CD8-positive, alpha-beta memory T cell (primary cell): Measurements from ENCODE around the gene SEC22A. TPM values are rescaled to one million over a fixed set of nuclear protein-coding genes. Genes with fewer than 3 reads are reported as not detected.

Experiments
- CTCF ChIA-PET: fragments of 350-600 bp; sonication (Branson Sonifier 250); formaldehyde crosslinking; loops from one replicate; lab custom pipeline; 2021; ENCODE audit warnings: antibody characterized with exemption; lab: Charles Lee
- POLR2A ChIA-PET: fragments of 350-600 bp; sonication (Branson Sonifier 250); formaldehyde crosslinking; loops from one replicate; lab custom pipeline; 2021; ENCODE audit warnings: antibody characterized with exemption; lab: Charles Lee
- DNase-seq, 5 donors: peaks; one replicate each; pipeline versions ENCODE4 v3.0.0 to v3.0.0-alpha.2; 2020 to 2022; ENCODE audit warnings: mixed read lengths in 1 of 5
- H3K27ac ChIP-seq: one replicate; pipeline ENCODE4 v1.7.0; 2013; ENCODE audit warnings: low read depth, mild to moderate bottlenecking, low read length, moderate library complexity
- H3K27me3 ChIP-seq: 2 replicates; pipeline ENCODE4 v1.7.0; 2013; ENCODE audit warnings: low read length, mild to moderate bottlenecking; ENCODE audit not compliant: insufficient read depth, poor library complexity, severe bottlenecking
- H3K36me3 ChIP-seq: 2 replicates; pipeline ENCODE4 v1.7.0; 2013; ENCODE audit warnings: mild to moderate bottlenecking, low read length, moderate library complexity; ENCODE audit not compliant: insufficient read depth
- H3K4me1 ChIP-seq: 2 replicates; pipeline ENCODE4 v1.7.0; 2013; ENCODE audit warnings: mild to moderate bottlenecking, low read length, moderate library complexity; ENCODE audit not compliant: insufficient read depth
- H3K4me3 ChIP-seq: 2 replicates; pipeline ENCODE4 v1.7.0; 2013; ENCODE audit warnings: mild to moderate bottlenecking, low read length
- H3K9me3 ChIP-seq: 2 replicates; pipeline ENCODE4 v1.7.0; 2013; ENCODE audit warnings: mild to moderate bottlenecking, low read length
- H3K27ac Mint-ChIP-seq, 8 donors: one replicate each; pipeline ENCODE4 v1.8.0; 2020 to 2021; ENCODE audit warnings: mixed read lengths in 8 of 8, mild to moderate bottlenecking in 6 of 8, inconsistent platforms in 3 of 8, moderate library complexity in 3 of 8
- H3K27me3 Mint-ChIP-seq, 2 donors: one replicate each; pipeline ENCODE4 v1.8.0; 2020 to 2021; ENCODE audit warnings: mixed read lengths in 2 of 2, mild to moderate bottlenecking in 1 of 2, moderate library complexity in 1 of 2
- H3K36me3 Mint-ChIP-seq, 3 donors: one replicate each; pipeline ENCODE4 v1.8.0; 2020 to 2021; ENCODE audit warnings: mixed read lengths in 3 of 3, inconsistent platforms in 1 of 3, mild to moderate bottlenecking in 1 of 3
- H3K4me1 Mint-ChIP-seq, 3 donors: one replicate each; pipeline ENCODE4 v1.8.0; 2020 to 2021; ENCODE audit warnings: mixed read lengths in 3 of 3, inconsistent platforms in 1 of 3, mild to moderate bottlenecking in 1 of 3
- H3K4me3 Mint-ChIP-seq, 7 donors: one replicate each; pipeline ENCODE4 v1.8.0; 2020 to 2021; ENCODE audit warnings: mixed read lengths in 7 of 7, mild to moderate bottlenecking in 6 of 7, moderate library complexity in 4 of 7, inconsistent platforms in 2 of 7
- H3K9me3 Mint-ChIP-seq, 5 donors: one replicate each; pipeline ENCODE4 v1.8.0; 2020 to 2022; ENCODE audit warnings: mixed read lengths in 5 of 5, mild to moderate bottlenecking in 3 of 5, moderate library complexity in 2 of 5, inconsistent platforms in 1 of 5
- polyA plus RNA-seq: library from polyadenylated mRNA; unstranded; fragments of 300-500 nt; fragmentation: Illumina TruSeq; gene quantifications from one replicate; pipeline ENCODE4 v1.2.3, GENCODE V29; 2021
- total RNA-seq, 2 experiments: library from RNA; stranded (reverse); gene quantifications; one replicate each; pipeline ENCODE4 v1.2.3, GENCODE V29; 2021

SEC22A gene
- total and polyA plus RNA-seq, 3 experiments from 2014 or later: 12.7 to 21.6 (median 19.3) TPM

GRCh38 chr3:123271466-123272159 lies 69.9 kb downstream of the SEC22A start:
- Histone ChIP-seq H3K4me1 (no peaks in the 10 kb centered on the region), H3K9me3 (no peaks in the 10 kb centered on the region), H3K4me3 (no peak overlapping the region), H3K27ac (no peak overlapping the region), H3K27me3 (no peaks in the 10 kb centered on the region), H3K36me3 (no peaks in the 10 kb centered on the region)
- CTCF ChIA-PET: no interaction called here
- H3K36me3 Mint-ChIP-seq: peaks cover 4 to 47% (median 21%) of the 10 kb centered on the region in 3 donors
- H3K4me1 Mint-ChIP-seq: no peaks in the 10 kb centered on the region
- DNase-seq: no peak
- no peak overlapping the region for H3K4me3 Mint-ChIP-seq
- no peaks in the 10 kb centered on the region for H3K9me3 Mint-ChIP-seq
- peak overlapping the region in 1 of 8 donors; percentile 24 for H3K27ac Mint-ChIP-seq
- no peaks in the 10 kb centered on the region for H3K27me3 Mint-ChIP-seq
- POLR2A ChIA-PET: no interaction called here

GRCh38 chr3:123272547-123272946 lies 70.8 kb downstream of the SEC22A start:
- no peak overlapping the region for H3K27ac Mint-ChIP-seq
- CTCF ChIA-PET: no interaction called here
- H3K27me3 ChIP-seq: no peaks in the 10 kb centered on the region
- no peaks in the 10 kb centered on the region for H3K4me1 Mint-ChIP-seq
- H3K36me3 Mint-ChIP-seq: peaks cover 0 to 38% (median 14%) of the 10 kb centered on the region in 3 donors
- H3K4me3 ChIP-seq: no peak overlapping the region
- DNase-seq: no peak
- H3K4me3 Mint-ChIP-seq: no peak overlapping the region
- no peaks in the 10 kb centered on the region for H3K27me3 Mint-ChIP-seq
- H3K9me3 Mint-ChIP-seq: no peaks in the 10 kb centered on the region
- no peaks in the 10 kb centered on the region for H3K9me3 ChIP-seq
- no peak overlapping the region for H3K27ac ChIP-seq
- POLR2A ChIA-PET: no interaction called here
- H3K36me3 ChIP-seq: no peaks in the 10 kb centered on the region
- no peaks in the 10 kb centered on the region for H3K4me1 ChIP-seq

DNA sequence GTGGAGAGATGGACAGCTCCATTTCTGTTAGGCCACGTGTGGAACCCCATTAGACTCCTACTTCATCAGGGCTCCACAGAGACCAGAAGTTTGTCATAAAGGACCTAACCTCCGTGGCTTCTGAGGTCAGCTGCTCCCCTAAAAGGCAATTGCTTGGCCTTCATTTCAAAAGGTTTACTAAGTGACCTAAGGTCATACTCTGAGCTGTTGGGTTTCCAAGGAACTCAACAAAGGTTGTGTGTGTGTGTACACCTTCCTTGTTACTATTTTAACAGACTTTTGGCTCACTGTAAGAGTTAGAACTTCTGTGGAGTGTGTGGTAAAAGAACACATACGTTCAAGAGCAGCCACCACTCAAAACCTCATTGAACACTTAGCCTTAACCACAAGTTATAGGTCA lies 73.9 kb downstream of the SEC22A start:
- Histone ChIP-seq H3K36me3 (no peaks in the 10 kb centered on the region), H3K4me1 (no peaks in the 10 kb centered on the region), H3K27me3 (no peaks in the 10 kb centered on the region), H3K9me3 (no peaks in the 10 kb centered on the region), H3K4me3 (no peak overlapping the region), H3K27ac (no peak overlapping the region)
- Mint-ChIP-seq H3K27me3 (no peaks in the 10 kb centered on the region), H3K27ac (no peak overlapping the region), H3K9me3 (no peaks in the 10 kb centered on the region), H3K4me3 (no peak overlapping the region), H3K4me1 (no peaks in the 10 kb centered on the region), H3K36me3 (peaks cover 0 to 19% (median 7%) of the 10 kb centered on the region in 3 donors)
- DNase-seq: no peak
- ChIA-PET POLR2A (no interaction called here), CTCF (no interaction called here)

DNA sequence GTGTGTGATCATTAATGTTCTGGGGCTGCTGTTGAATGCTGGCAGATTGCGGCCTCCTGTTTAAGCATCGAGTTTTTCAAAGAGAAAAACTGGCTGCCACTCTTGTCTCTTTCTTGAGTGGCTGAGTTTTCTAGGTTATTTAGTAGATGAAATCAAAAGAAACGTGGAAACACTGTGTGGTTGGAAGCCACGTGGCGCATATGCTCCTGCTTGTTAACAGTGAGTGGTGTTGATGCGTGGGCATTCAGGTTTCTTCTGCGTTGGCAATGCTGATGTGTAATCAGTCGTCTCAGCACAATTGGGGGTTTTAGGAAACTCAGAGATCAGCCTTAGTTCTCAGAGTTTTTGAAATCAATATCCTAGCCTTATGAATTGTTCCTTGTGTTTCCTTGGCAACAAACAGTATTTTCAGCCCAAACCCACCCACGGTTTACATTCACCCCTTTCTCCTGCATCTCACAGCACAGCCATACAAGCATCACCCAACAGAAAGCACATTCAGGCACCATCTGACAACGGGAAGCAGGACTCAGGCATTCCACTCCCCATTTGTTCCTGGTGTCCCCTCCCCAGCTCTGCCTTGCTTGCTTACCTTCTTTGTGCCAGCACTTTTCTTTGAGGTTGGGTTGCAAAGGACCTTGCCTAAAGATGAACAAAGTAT lies 74.7 kb downstream of the SEC22A start:
- Mint-ChIP-seq H3K9me3 (no peaks in the 10 kb centered on the region), H3K36me3 (peaks cover 0 to 15% (median 5%) of the 10 kb centered on the region in 3 donors), H3K27ac (no peak overlapping the region), H3K27me3 (no peaks in the 10 kb centered on the region), H3K4me3 (no peak overlapping the region), H3K4me1 (no peaks in the 10 kb centered on the region)
- no peak overlapping the region for H3K27ac ChIP-seq
- no peaks in the 10 kb centered on the region for H3K27me3 ChIP-seq
- no peaks in the 10 kb centered on the region for H3K9me3 ChIP-seq
- H3K36me3 ChIP-seq: no peaks in the 10 kb centered on the region
- ChIA-PET POLR2A (no interaction called here), CTCF (no interaction called here)
- H3K4me3 ChIP-seq: no peak overlapping the region
- DNase-seq: no peak
- no peaks in the 10 kb centered on the region for H3K4me1 ChIP-seq

GRCh38 chr3:123277106-123277505 lies 75.4 kb downstream of the SEC22A start:
- POLR2A ChIA-PET: no interaction called here
- CTCF ChIA-PET: no interaction called here
- Histone ChIP-seq H3K36me3 (no peaks in the 10 kb centered on the region), H3K27ac (no peak overlapping the region), H3K9me3 (no peaks in the 10 kb centered on the region), H3K4me3 (no peak overlapping the region), H3K27me3 (no peaks in the 10 kb centered on the region), H3K4me1 (no peaks in the 10 kb centered on the region)
- peaks cover 0 to 8% (median 1%) of the 10 kb centered on the region in 3 donors for H3K36me3 Mint-ChIP-seq
- H3K9me3 Mint-ChIP-seq: no peaks in the 10 kb centered on the region
- H3K27me3 Mint-ChIP-seq: no peaks in the 10 kb centered on the region
- H3K27ac Mint-ChIP-seq: no peak overlapping the region
- no peak for DNase-seq
- no peaks in the 10 kb centered on the region for H3K4me1 Mint-ChIP-seq
- no peak overlapping the region for H3K4me3 Mint-ChIP-seq

GRCh38 chr3:123278446-123278845 lies 76.7 kb downstream of the SEC22A start:
- POLR2A ChIA-PET: no interaction called here
- Mint-ChIP-seq H3K4me1 (no peaks in the 10 kb centered on the region), H3K27me3 (no peaks in the 10 kb centered on the region), H3K27ac (no peak overlapping the region), H3K36me3 (peaks cover 0 to 1% (median 0%) of the 10 kb centered on the region in 3 donors), H3K9me3 (no peaks in the 10 kb centered on the region), H3K4me3 (no peak overlapping the region)
- no peak for DNase-seq
- H3K27me3 ChIP-seq: no peaks in the 10 kb centered on the region
- no peak overlapping the region for H3K4me3 ChIP-seq
- no peaks in the 10 kb centered on the region for H3K4me1 ChIP-seq
- H3K9me3 ChIP-seq: no peaks in the 10 kb centered on the region
- no peak overlapping the region for H3K27ac ChIP-seq
- CTCF ChIA-PET: no interaction called here
- H3K36me3 ChIP-seq: no peaks in the 10 kb centered on the region

- Histone ChIP-seq H3K27me3 (no peaks in the 10 kb centered on the region), H3K36me3 (no peaks in the 10 kb centered on the region), H3K4me1 (no peaks in the 10 kb centered on the region), H3K27ac (no peak overlapping the region), H3K9me3 (no peaks in the 10 kb centered on the region), H3K4me3 (no peak overlapping the region)
- Mint-ChIP-seq H3K27ac (no peak overlapping the region), H3K4me1 (no peaks in the 10 kb centered on the region), H3K27me3 (no peaks in the 10 kb centered on the region), H3K36me3 (peaks cover 0 to 1% (median 0%) of the 10 kb centered on the region in 3 donors), H3K4me3 (no peak overlapping the region), H3K9me3 (no peaks in the 10 kb centered on the region)
- DNase-seq: no peak
- POLR2A ChIA-PET: no interaction called here
- CTCF ChIA-PET: no interaction called here
These were observed 77.4 kb downstream of the SEC22A start for GRCh38 chr3:123279121-123279520.

DNA sequence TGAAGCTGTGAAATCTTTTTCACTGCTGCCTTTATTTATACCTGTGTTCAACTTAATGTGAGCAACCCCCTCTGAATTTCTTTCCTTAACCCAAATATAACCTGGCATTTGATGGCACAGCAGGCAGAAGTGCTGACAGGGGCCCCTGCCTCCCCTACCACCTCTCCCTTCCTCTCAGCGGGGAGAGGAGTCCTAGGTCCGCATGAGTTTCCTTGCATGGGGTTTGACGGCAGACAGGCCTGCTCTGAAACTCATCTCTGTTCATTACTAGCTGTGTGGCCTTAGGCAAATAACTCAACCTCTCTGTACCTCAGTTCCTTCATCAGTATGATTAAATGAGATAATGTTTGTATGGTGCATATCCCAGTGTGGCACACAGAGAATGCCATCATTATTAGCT lies 79.7 kb downstream of the SEC22A start:
- no peak overlapping the region for H3K4me3 ChIP-seq
- H3K4me1 ChIP-seq: no peaks in the 10 kb centered on the region
- POLR2A ChIA-PET: no interaction called here
- no peak overlapping the region for H3K27ac ChIP-seq
- no peaks in the 10 kb centered on the region for H3K4me1 Mint-ChIP-seq
- H3K9me3 Mint-ChIP-seq: no peaks in the 10 kb centered on the region
- no peak for DNase-seq
- CTCF ChIA-PET: no interaction called here
- peaks cover 0 to 1% (median 0%) of the 10 kb centered on the region in 3 donors for H3K36me3 Mint-ChIP-seq
- H3K9me3 ChIP-seq: no peaks in the 10 kb centered on the region
- no peaks in the 10 kb centered on the region for H3K27me3 ChIP-seq
- no peaks in the 10 kb centered on the region for H3K36me3 ChIP-seq
- H3K4me3 Mint-ChIP-seq: no peak overlapping the region
- H3K27me3 Mint-ChIP-seq: no peaks in the 10 kb centered on the region
- H3K27ac Mint-ChIP-seq: no peak overlapping the region
